ENCODE results near the gene ASB10. TPM values are rescaled to one million over a fixed set of nuclear protein-coding genes. Genes with fewer than 3 reads are reported as not detected.

Gene ASB10
- total RNA-seq, result not detected in 2 replicates

GRCh38 chr7:151186640-151187408 lies at the start of gene ASB10:
ASB10 (minus strand) TSS chr7:151187250; CDS start chr7:151187130, 120 bp downstream.

GRCh38 chr7:151232091-151232916 lies 45.3 kb upstream of the ASB10 start, which contains the start of gene CHPF2:
CHPF2 (plus strand) TSS chr7:151232483; CDS start chr7:151234012, 1,529 bp downstream.

GRCh38 chr7:151226875-151227782 lies 40.1 kb upstream of the ASB10 start, which contains the start of gene ABCF2:
ABCF2 (minus strand) TSS chr7:151227205; CDS start chr7:151226458, 747 bp downstream.

GRCh38 chr7:151210087-151210854 lies 23.2 kb upstream of the ASB10 start, which contains the start of gene H2BK1:
H2BK1 (minus strand) TSS chr7:151210488; CDS start chr7:151210318, 170 bp downstream.

GRCh38 chr7:151167197-151167961 lies 19.7 kb downstream of the ASB10 start, which contains the start of gene GBX1:
GBX1 (minus strand) TSS chr7:151167694; CDS start chr7:151167548, 146 bp downstream.

Other genes with a start within 250 kb of the ASB10 start
- gene KCNH2, start 208.9 kb downstream of the ASB10 start, total RNA-seq, result under 0.01 and 0.07 TPM in 2 replicates
- 86.2 and 96.3 TPM in 2 replicates for gene NOS3, start 196.2 kb downstream of the ASB10 start, total RNA-seq
- gene ATG9B, start 162.8 kb downstream of the ASB10 start, total RNA-seq, result under 0.01 and 0.07 TPM in 2 replicates
- 31.0 and 31.9 TPM in 2 replicates for gene ABCB8, start 158.8 kb downstream of the ASB10 start, total RNA-seq
- 0.07 TPM in 1 of 2 replicates, not detected in the other for gene ASIC3, start 138.7 kb downstream of the ASB10 start, total RNA-seq
- gene CDK5, start 129.4 kb downstream of the ASB10 start, total RNA-seq, result 14.5 and 14.6 TPM in 2 replicates
- 65.5 and 69.3 TPM in 2 replicates for gene SLC4A2, start 127.7 kb downstream of the ASB10 start, total RNA-seq
- 46.4 and 50.1 TPM in 2 replicates for gene FASTK, start 106.4 kb downstream of the ASB10 start, total RNA-seq
- 13.6 and 21.9 TPM in 2 replicates for gene TMUB1, start 103.8 kb downstream of the ASB10 start, total RNA-seq
- 97.4 and 112 TPM in 2 replicates for gene AGAP3, start 100.8 kb downstream of the ASB10 start, total RNA-seq
- gene GBX1, start 19.6 kb downstream of the ASB10 start, total RNA-seq, result not detected in 2 replicates
- not detected in 2 replicates for gene H2BK1, start 23.2 kb upstream of the ASB10 start, total RNA-seq
- 77.8 and 86.2 TPM in 2 replicates for gene ABCF2, start 40.0 kb upstream of the ASB10 start, total RNA-seq
- 59.7 and 61.5 TPM in 2 replicates for gene CHPF2, start 45.2 kb upstream of the ASB10 start, total RNA-seq
- gene SMARCD3, start 61.4 kb upstream of the ASB10 start, total RNA-seq, result 5.6 and 5.8 TPM in 2 replicates
- gene NUB1, start 154.6 kb upstream of the ASB10 start, total RNA-seq, result 48.6 and 52.5 TPM in 2 replicates
- gene WDR86, start 222.8 kb upstream of the ASB10 start, total RNA-seq, result not detected in 2 replicates